HUES64 (cell line): Measurements from ENCODE around the gene TMEM100. TPM values are rescaled to one million over a fixed set of nuclear protein-coding genes. Genes with fewer than 3 reads are reported as not detected.

Source experiments
- H3K27ac ChIP-seq: 2 replicates; pipeline ENCODE4 v1.7.0; 2013; ENCODE audit warnings: low read depth, low read length, inconsistent platforms
- H3K27me3 ChIP-seq: 2 replicates; pipeline ENCODE4 v1.6.1; 2013; ENCODE audit warnings: mild to moderate bottlenecking, low read length; ENCODE audit not compliant: insufficient read depth
- H3K36me3 ChIP-seq: 2 replicates; pipeline ENCODE4 v1.6.1; 2013; ENCODE audit warnings: mild to moderate bottlenecking, low read length; ENCODE audit not compliant: insufficient read depth
- H3K4me1 ChIP-seq: 2 replicates; pipeline ENCODE4 v1.6.1; 2013; ENCODE audit warnings: mild to moderate bottlenecking, low read length, moderate library complexity; ENCODE audit not compliant: insufficient read depth
- H3K4me3 ChIP-seq: 2 replicates; pipeline ENCODE4 v1.5.1; 2013; ENCODE audit warnings: mild to moderate bottlenecking, low read length, moderate library complexity
- H3K9ac ChIP-seq: 2 replicates; pipeline ENCODE4 v1.6.1; 2013; ENCODE audit warnings: mild to moderate bottlenecking, low read depth, low read length
- H3K9me3 ChIP-seq: 2 replicates; pipeline ENCODE4 v1.6.1; 2013; ENCODE audit warnings: low read depth, low read length; ENCODE audit not compliant: insufficient read depth
- WGBS: fragments of 150-250, 120-280 bp; methylation state at CpG from one replicate; pipeline ENCODE4 v1.1.7; 2013; ENCODE audit warnings: missing lambda C conversion rate; 5-methylcytosine and 5-hydroxymethylcytosine counted together
- polyA plus RNA-seq, 2 experiments: library from polyadenylated mRNA; stranded (reverse); fragments of 50-300 nt; gene quantifications; one replicate each; pipeline ENCODE4 v1.2.3, GENCODE V29; 2013

TMEM100 gene, protein sequence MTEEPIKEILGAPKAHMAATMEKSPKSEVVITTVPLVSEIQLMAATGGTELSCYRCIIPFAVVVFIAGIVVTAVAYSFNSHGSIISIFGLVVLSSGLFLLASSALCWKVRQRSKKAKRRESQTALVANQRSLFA
- 1.4 TPM for polyA plus RNA-seq (2013, experiment 1 of 2)
- 1.6 TPM for polyA plus RNA-seq (2013, experiment 2 of 2)

- H3K4me1 ChIP-seq = peaks cover 40% of the 10 kb centered on the region
- peak within 1 kb of the TSS; percentile 40 for H3K4me3 ChIP-seq
- H3K36me3 ChIP-seq = no peaks in the 10 kb centered on the region
- no peaks in the 10 kb centered on the region for H3K9me3 ChIP-seq
- H3K9ac ChIP-seq = peak within 1 kb of the TSS; percentile 7; the same call in 1 of the 2 replicates
- no peak within 1 kb of the TSS for H3K27ac ChIP-seq
- WGBS = 26% methylated on average over 12 of the region's 12 CpGs
- H3K27me3 ChIP-seq = no peaks in the 10 kb centered on the region
Measured at GRCh38 chr17:55722742-55723487, at the start of gene TMEM100. Gene TMEM100, minus strand, starts transcription at chr17:55722864. Its CDS starts 1,794 bp downstream, at chr17:55721070.

DNA sequence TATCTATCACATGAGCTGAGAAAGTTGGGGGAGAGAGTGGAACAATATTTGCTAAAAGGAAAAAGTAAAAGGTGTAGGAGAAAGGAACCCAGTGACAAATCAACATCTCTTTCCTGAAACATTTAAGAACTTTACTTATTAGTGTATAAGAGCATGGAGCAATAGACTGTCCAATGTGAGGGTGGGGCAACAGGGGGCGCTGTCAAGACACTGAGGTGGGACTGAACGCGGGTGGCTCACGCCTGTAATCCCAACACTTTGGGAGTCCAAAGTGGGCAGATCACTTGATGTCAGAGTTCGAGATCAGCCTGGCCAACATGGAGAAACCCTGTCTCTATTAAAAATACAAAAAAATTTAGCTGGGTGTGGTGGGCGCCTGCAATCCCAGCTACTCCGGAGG, 49.4 kb upstream of the TMEM100 start:
- peaks cover 8% of the 10 kb centered on the region; the same call in 1 of the 2 replicates for H3K4me1 ChIP-seq
- H3K27ac ChIP-seq = no peak overlapping the region
- whole genome bisulfite sequencing = 92% methylated on average over 7 of the region's 7 CpGs
- no peak overlapping the region for H3K9ac ChIP-seq
- H3K4me3 ChIP-seq = no peak overlapping the region
- no peaks in the 10 kb centered on the region for H3K9me3 ChIP-seq
- no peaks in the 10 kb centered on the region for H3K27me3 ChIP-seq
- peaks cover 23% of the 10 kb centered on the region; the same call in 1 of the 2 replicates for H3K36me3 ChIP-seq

- Histone ChIP-seq H3K4me3 (no peak overlapping the region), H3K4me1 (peaks cover 4% of the 10 kb centered on the region; the same call in 1 of the 2 replicates), H3K9ac (no peak overlapping the region), H3K27ac (no peak overlapping the region), H3K36me3 (peaks cover 8% of the 10 kb centered on the region; the same call in 1 of the 2 replicates), H3K27me3 (no peaks in the 10 kb centered on the region), H3K9me3 (no peaks in the 10 kb centered on the region)
- WGBS = 55% methylated on average over 3 of the region's 4 CpGs
Measured at GRCh38 chr17:55770196-55770870, 47.7 kb upstream of the TMEM100 start.

DNA sequence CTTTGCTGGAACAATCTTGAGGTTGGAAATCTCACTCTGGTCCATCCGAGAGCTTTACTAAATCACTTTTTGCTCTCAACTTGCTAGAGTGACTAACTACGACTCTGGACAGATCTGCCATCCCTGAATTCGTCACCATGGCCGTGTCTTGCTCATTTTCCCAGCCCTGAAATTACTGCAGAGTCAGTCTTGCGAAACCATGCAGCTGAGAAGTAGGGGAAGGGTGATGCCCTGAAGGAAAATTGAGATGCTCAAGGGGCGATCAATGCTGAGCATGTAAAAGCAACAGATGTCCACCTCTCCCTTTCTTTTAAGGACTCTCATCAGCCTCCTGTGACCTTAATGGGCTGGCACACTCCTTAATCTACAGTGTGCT, 46.9 kb upstream of the TMEM100 start:
- 93% methylated on average over 6 of the region's 6 CpGs for WGBS
- H3K9me3 ChIP-seq = no peaks in the 10 kb centered on the region
- no peak overlapping the region for H3K4me3 ChIP-seq
- no peak overlapping the region for H3K27ac ChIP-seq
- H3K36me3 ChIP-seq = peaks cover 8% of the 10 kb centered on the region; the same call in 1 of the 2 replicates
- H3K27me3 ChIP-seq = no peaks in the 10 kb centered on the region
- H3K4me1 ChIP-seq = no peaks in the 10 kb centered on the region; the same call in 1 of the 2 replicates
- H3K9ac ChIP-seq = no peak overlapping the region

- Histone ChIP-seq H3K27me3 (no peaks in the 10 kb centered on the region), H3K36me3 (peaks cover 8% of the 10 kb centered on the region; the same call in 1 of the 2 replicates), H3K4me1 (no peaks in the 10 kb centered on the region), H3K27ac (no peak overlapping the region), H3K4me3 (no peak overlapping the region), H3K9me3 (no peaks in the 10 kb centered on the region), H3K9ac (no peak overlapping the region)
Measured at GRCh38 chr17:55768936-55769624, 46.4 kb upstream of the TMEM100 start.

- Histone ChIP-seq H3K4me3 (no peak overlapping the region), H3K9me3 (no peaks in the 10 kb centered on the region), H3K36me3 (no peaks in the 10 kb centered on the region), H3K27me3 (no peaks in the 10 kb centered on the region), H3K4me1 (no peaks in the 10 kb centered on the region), H3K27ac (no peak overlapping the region), H3K9ac (no peak overlapping the region)
- WGBS = 93% methylated on average over 3 of the region's 3 CpGs
Measured at GRCh38 chr17:55765472-55765871, 42.8 kb upstream of the TMEM100 start.

- no peak overlapping the region for H3K27ac ChIP-seq
Measured at GRCh38 chr17:55764610-55765009, 41.9 kb upstream of the TMEM100 start.

GRCh38 chr17:55763856-55764255, 41.2 kb upstream of the TMEM100 start:
- Histone ChIP-seq H3K36me3 (no peaks in the 10 kb centered on the region), H3K4me3 (no peak overlapping the region), H3K4me1 (no peaks in the 10 kb centered on the region), H3K9ac (no peak overlapping the region), H3K9me3 (no peaks in the 10 kb centered on the region), H3K27ac (no peak overlapping the region), H3K27me3 (no peaks in the 10 kb centered on the region)
- 92% methylated on average over 6 of the region's 6 CpGs for WGBS

More at GRCh38 chr17:55764610-55765009, 41.9 kb upstream of the TMEM100 start:
- Histone ChIP-seq H3K4me3 (no peak overlapping the region), H3K9ac (no peak overlapping the region), H3K27me3 (no peaks in the 10 kb centered on the region), H3K9me3 (no peaks in the 10 kb centered on the region), H3K4me1 (no peaks in the 10 kb centered on the region), H3K36me3 (no peaks in the 10 kb centered on the region)
- WGBS = 94% methylated on average over 4 of the region's 4 CpGs

DNA sequence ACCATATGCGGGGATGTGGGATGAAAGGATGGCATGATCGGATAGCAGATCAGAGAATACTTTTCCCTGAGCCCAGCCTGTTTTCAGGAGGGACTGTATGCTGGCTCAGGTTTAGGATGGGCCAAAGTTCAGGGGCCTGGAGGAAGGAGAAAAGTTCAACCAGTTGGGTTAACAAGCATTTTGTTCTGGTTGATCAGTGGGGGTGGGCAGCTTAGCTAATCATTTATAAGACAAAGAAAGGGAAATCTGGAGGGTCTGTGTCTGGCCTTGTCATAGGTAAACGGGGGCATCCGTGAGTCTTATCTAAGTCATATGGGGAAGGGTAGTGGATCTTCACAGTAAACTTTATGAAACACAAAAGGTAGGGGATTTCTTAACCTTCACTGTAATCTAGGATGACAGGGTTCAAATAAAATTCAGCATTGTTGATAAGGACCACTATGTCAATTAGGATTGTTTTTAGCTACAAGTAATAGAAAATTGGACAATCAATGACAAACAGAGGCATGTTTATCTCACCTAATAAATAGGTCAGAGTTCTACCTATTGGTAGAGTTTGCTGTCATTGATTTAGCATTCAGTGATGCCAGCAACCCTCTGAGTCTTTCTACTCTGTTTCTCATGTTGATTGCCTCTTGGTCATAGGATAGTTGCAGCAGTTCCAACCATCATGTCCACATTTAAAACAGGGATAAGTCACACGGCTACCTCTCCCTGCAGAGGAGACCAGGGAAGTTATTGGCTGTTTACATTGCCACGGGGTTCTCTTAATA, 39.6 kb upstream of the TMEM100 start:
- H3K4me1 ChIP-seq = no peaks in the 10 kb centered on the region
- no peaks in the 10 kb centered on the region for H3K27me3 ChIP-seq
- 96% methylated on average over 6 of the region's 6 CpGs for whole genome bisulfite sequencing
- no peaks in the 10 kb centered on the region for H3K36me3 ChIP-seq
- no peak overlapping the region for H3K9ac ChIP-seq
- H3K4me3 ChIP-seq = no peak overlapping the region
- no peak overlapping the region for H3K27ac ChIP-seq
- H3K9me3 ChIP-seq = no peaks in the 10 kb centered on the region

GRCh38 chr17:55760643-55761355, 38.1 kb upstream of the TMEM100 start:
- no peak overlapping the region for H3K27ac ChIP-seq
- WGBS = 93% methylated on average over 1 of the region's 3 CpGs
- H3K4me3 ChIP-seq = no peak overlapping the region
- H3K36me3 ChIP-seq = no peaks in the 10 kb centered on the region
- no peaks in the 10 kb centered on the region for H3K4me1 ChIP-seq
- H3K9ac ChIP-seq = no peak overlapping the region
- no peaks in the 10 kb centered on the region for H3K9me3 ChIP-seq
- H3K27me3 ChIP-seq = no peaks in the 10 kb centered on the region
